GM21576 (cell line): ENCODE measurements around the gene CCBE1.

Source experiments
- ATAC-seq: cut with Tn5 transposase; IDR thresholded peaks from one replicate; pipeline ENCODE4 v1.9.1; 2021; ENCODE audit warnings: mild to moderate bottlenecking, moderate library complexity; ENCODE audit not compliant: unreplicated experiment

CCBE1 gene

DNA sequence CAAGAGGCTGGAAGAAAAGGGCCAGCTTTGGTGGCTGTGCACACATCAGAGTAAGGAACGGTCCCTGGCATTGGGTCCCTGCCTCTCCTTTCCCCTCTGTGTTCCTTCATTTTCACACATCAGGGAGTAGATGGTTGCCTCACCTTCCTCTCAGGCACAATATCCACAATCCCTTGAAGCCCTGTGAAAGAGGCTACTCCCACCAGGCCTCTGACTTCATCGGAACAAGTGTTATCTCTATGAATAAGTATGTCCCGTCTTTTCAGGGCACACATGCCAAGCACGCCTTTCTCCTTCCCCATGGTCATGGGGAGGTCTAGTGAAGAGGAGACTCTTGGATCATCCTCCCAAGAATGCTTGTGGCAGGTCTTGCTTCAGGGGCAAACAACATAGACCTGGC lies 277.0 kb downstream of the CCBE1 start:
- ATAC-seq = no peak

- no peak for ATAC-seq
These were observed 277.8 kb downstream of the CCBE1 start for GRCh38 chr18:59419386-59419785.

DNA sequence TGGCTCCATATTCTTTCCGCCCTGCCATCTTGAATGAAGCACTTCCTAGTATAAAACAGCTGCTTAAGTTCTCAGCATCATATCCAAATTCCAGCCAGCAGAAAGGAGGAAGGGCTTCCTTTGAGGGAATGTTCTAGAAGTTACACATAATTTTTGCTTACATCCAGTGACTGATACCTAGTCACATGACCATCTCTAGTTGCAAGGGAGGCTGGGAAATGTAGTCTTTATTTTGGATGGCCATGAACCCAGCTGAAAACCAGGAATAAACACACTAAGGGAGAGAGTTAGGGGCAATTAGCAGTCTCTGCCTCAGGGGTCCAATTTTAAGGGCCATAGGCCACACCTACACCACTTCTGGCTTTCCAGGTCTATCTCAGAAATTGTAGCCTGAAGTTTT lies 280.4 kb downstream of the CCBE1 start:
- no peak for ATAC-seq

DNA sequence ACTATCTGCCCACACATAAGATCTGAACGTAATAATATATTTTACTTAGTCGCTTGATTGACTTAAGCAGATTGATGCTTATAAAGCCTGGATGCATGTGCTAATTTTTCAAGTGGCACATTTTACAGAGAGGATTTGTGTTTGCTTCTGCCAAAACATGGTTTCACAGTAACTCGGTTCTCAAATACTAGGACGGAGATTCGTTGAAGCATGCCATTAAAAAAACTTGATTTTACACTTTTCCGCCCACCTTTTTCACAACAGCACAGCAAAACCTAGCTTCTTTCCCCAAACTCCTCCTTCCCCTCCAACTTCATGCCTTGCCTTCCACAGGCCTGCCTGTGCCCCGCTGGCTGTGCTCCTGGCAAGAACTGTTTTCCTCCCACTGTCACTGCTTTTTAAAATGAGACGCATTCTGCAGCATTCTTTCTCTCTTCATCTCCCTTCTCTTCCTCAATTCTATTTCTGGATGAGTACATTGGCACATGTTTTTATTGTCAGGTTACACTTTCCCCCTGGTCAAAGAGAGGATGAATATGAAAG lies 283.0 kb downstream of the CCBE1 start:
- ATAC-seq = no peak

GRCh38 chr18:59402432-59403090 lies 294.7 kb downstream of the CCBE1 start:
- peak; percentile 99 for ATAC-seq

DNA sequence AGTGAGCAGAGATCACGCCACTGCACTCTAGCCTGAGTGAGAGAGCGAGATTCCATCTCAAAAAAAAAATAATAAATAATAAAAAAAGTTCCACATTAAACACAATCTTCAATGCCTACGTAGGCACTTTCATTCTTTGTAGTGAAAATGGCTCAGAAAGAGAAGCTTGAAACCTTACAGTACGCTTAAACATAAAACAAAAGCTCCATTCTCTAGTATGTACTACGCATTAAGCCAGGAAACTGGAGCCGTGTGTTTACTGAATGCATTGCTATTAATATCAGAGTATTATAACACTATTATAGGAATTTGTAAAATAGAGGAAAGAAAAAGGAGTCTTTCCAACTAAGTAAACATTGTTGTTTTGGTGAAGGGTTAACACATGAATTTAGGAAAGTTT lies 296.8 kb downstream of the CCBE1 start:
- no peak for ATAC-seq

DNA sequence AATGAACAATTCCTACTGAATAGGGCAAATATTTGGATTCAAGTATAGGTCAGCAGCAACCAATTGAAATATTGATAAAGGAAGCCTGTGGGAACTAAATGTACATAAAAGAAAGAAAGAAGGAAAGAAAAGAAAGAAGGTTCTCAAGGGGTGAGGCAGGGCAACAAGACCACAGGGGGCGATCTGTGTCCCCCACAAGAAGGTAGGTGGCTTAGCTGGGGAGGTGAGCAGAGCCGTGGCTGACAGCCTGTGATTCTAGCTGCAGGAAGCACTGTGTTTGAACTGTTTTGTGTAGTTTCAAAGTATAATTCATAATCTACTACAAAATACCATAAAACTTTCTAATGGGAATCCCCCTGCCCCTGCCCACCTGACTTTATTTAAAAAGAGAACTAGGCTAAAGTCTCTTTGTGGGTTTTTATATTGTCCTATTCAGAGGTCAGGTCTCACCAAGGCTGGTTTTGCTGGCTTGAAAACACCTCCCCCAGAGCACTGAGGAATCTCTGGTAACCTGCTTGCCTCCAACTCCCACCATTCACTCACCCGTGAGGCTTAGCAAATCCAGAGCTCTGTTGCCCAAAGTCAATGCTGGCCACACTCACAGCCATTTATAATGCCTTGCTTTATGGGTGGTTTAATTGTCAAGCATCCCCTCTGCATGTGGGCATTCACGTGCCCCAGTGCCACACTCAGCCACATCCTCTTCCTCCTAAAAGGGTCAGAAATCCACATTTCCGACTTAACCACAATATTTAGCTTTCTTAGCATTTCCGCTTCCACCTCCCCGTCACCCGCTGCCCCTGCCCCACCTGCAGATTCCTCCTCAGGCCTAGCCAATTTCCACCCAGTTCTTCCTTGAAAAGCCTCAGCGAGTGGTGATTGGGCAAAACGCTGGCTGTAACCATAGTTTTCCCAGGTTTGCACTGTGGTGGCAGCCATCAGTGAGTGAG lies 301.7 kb downstream of the CCBE1 start:
- no peak for ATAC-seq

GRCh38 chr18:59393381-59393780 lies 303.8 kb downstream of the CCBE1 start:
- ATAC-seq = no peak

- ATAC-seq = no peak
These were observed 308.4 kb downstream of the CCBE1 start for GRCh38 chr18:59388817-59389216.

GRCh38 chr18:59387687-59388565 lies 309.3 kb downstream of the CCBE1 start:
- ATAC-seq = no peak

- ATAC-seq = no peak
These were observed 310.1 kb downstream of the CCBE1 start for GRCh38 chr18:59386909-59387686.

DNA sequence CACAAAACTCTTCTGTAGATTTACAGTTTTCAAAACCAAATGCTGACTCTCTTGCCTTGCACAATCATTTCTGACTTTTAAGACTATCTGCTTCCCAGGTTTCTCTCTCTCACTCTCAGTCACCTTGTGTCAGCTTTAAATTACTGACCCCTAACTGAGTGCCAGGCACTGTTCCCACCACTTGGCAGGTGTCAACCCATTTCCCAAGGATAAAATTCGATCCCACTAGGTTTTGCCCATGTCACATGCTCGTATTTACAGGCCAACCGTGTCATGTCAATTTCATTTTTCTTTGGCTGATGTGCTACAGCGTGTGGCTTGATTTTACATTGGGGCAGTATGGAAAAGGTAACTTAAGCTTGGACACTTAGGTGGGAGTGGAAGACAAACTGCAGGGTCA lies 312.0 kb downstream of the CCBE1 start:
- no peak for ATAC-seq

- no peak for ATAC-seq
These were observed 313.4 kb downstream of the CCBE1 start for GRCh38 chr18:59383851-59384250.

DNA sequence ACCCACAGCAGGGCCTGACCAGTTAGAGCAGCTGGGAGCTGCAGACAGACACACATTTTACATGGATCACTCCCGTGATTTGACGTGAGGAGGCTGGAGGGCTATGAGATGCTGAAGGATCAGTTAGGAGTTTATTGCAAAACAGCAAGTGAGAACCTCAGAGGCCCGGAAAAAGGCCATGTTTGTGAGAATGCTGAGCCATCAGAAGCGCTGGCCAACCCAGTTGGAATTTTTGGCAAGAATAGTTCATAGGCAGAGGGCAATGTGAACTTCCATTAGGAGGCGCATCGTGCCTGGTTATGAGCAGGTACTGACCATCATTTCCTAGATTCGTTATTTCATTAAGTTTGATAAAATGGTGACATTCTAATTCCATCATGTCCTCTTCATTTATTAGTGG lies 314.8 kb downstream of the CCBE1 start:
- no peak for ATAC-seq

GRCh38 chr18:59381949-59382348 lies 315.3 kb downstream of the CCBE1 start:
- no peak for ATAC-seq
